IPS DF 4.7 (cell line): ENCODE data around the gene FRAT2.
"Not testable (repeated sequence)": the region's sequence is repeated elsewhere in the genome, so short reads cannot be mapped to it uniquely, and the experiment has no call there.

Experiments
- DNase-seq: peaks from one replicate; pipeline ENCODE4 v3.0.0-alpha.2; 2013; ENCODE audit warnings: low spot score; ENCODE audit errors: extremely low read depth

The FRAT2 gene

GRCh38 chr10:97356918-97357317 is 22.4 kb upstream of the FRAT2 start:
- no peak for DNase-seq

- DNase-seq: no peak
These were observed 21.9 kb upstream of the FRAT2 start for GRCh38 chr10:97356318-97356914.

DNA sequence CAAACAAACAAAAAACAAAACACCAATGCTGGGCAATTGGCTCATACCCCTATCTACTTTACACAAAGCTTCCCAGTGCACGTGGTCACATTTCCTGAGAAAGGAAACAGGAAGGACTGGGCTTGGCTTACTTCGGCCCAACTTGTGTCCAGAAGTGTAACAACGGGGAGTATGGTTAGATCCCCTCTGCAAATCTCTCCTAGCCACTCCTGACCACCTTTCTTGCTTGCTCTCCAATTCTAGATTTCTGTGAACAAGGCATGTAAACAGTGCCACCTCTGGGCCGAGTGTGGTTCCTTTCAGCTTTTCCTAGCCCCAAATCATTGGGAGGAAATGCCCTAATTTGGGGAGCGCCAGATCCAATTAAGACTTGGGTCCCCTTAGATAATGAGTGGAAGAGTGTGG is 21.0 kb upstream of the FRAT2 start:
- DNase-seq: no peak

DNA sequence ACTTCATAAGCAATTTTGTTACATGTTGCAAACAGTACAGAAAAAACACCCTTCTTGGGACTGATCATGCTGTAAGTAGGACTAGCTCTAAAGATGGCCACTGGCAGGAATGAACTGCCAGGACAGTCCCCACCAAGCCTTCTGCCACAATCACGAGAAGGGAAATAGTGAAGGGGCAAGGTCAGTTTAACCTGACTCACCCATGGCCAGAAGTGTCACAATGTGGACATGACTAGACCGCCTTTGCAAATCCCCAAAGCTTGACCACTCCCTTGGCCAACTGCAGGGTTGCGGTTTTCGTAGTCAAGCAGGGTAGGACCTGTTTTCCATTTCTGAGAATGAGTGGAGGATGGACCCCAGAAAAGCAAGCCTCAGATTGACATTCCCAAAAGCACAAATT is 19.4 kb upstream of the FRAT2 start:
- DNase-seq: no peak

- DNase-seq: no peak
These were observed 15.4 kb upstream of the FRAT2 start for GRCh38 chr10:97349752-97350513.

DNA sequence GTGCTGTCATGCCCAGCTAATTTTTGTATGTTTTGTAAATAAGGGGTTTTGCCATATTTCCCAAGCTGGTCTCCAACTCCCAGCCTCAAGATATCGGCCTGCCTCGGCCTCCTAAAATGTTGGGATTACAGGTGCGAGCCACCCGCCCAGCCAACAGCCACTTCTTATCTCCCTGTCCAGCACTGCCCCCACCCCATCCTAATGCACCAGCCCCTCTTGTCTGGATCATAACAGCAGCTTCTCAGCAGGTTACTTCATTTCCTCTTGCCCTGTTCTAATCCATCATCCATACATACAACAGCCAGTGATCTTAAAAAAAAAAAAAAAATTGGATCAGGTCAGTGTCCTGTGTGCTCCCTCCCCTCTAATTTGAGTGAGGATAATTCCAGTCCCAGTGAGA is 12.8 kb upstream of the FRAT2 start:
- no peak for DNase-seq

DNA sequence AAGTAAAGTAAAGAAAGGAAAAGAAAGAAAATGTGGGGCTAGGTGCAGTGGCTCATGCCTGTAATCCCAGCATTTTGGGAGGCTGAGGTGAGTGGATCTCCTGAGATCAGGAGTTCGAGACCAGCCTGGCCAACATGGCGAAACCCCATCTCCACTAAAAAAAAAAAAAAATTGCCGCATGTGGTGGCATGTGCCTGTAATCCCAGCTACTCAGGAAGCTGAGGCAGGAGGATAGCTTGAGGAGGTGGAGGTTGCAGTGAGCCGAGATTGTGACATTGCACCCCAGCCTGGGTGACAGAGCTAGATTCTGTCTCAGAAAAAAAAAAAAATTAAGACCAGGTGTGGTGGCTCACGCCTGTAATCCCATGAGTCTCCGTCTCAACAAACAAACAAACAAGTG is 9.1 kb upstream of the FRAT2 start:
- DNase-seq: not testable (repeated sequence)

GRCh38 chr10:97341416-97341815 is 6.9 kb upstream of the FRAT2 start:
- no peak for DNase-seq

DNA sequence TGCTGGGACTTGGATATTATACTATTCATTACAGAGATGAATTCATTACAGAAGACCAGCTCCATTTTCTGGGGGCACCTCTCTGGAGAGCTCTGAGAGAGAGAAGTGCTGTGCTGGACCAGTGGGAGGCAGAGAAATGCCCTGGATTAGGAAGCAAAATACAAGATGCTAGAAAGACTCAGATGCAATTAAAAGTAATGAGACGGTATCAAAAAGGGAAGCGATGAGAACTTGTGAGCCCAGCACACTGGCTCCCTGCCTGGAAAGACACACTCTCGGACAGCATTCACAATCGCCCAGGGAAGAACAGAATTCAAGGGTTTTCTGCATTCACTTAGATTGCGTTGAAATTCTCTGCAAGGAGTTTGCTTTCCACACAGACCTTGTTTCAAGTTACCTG is 3.5 kb upstream of the FRAT2 start:
- DNase-seq: no peak

DNA sequence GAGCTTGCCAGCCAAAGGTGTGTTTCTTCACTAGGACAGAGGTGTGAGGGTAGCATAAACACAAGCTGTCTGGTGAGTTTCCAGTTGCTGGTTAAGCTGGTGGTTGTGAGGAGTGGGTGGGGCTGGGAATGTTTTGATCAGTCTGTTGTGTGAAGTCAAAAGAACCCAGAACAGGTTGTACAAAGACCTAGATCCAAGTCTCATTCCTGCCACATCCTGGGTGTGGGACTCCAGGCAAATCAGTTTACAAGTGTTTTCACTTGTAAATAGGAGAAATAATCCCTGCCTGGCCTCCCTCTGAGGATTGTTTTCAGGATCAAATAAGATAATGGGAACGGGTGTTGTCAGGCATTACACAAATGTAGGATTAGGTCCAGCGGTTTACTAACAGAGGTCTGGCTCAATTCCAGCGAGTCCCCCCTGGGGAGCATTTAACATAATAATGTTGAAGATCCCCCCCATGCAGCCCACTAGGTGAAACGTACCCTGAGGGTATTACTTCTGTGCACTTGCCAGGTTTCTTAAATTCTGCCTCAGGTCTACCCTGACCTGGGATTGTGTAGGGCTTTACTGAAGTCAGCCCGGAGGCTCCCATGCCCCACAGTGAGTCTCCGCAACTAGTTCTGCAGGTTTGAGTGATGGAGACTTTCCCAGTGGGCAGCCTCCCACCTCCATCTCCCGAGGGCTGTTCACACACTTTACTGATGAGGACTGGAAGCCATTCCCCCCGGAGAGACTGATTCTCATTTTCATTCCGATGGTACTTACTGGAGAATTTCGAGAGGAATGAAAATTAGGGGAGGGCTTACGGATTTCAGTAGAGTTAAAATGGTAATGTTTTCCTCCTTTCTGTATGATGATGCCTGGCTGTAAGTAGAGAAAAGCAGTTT is 2.7 kb upstream of the FRAT2 start:
- DNase-seq: no peak

- DNase-seq: no peak
These were observed 1.9 kb upstream of the FRAT2 start for GRCh38 chr10:97336446-97336845.

DNA sequence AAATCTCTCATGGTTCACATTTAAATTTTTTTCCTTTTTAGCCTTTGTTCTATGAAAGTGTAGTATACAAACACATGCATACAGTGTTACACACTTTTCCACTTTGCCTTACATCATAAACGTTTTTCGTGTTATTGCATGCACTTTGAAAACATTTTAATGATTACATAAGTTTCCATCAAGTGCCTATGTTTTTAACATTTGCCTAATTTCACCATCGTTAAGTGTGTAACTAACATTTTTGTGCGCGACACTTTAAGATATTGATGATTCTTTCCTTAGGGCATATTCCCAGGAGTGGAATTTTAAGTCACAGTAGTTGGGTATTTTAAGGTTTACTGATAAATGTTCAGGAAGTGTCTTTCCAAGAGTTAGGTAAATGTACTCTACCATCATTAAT is 1.5 kb upstream of the FRAT2 start:
- DNase-seq: no peak

- no peak for DNase-seq
These were observed 675 bp upstream of the FRAT2 start for GRCh38 chr10:97335188-97335619.

DNA sequence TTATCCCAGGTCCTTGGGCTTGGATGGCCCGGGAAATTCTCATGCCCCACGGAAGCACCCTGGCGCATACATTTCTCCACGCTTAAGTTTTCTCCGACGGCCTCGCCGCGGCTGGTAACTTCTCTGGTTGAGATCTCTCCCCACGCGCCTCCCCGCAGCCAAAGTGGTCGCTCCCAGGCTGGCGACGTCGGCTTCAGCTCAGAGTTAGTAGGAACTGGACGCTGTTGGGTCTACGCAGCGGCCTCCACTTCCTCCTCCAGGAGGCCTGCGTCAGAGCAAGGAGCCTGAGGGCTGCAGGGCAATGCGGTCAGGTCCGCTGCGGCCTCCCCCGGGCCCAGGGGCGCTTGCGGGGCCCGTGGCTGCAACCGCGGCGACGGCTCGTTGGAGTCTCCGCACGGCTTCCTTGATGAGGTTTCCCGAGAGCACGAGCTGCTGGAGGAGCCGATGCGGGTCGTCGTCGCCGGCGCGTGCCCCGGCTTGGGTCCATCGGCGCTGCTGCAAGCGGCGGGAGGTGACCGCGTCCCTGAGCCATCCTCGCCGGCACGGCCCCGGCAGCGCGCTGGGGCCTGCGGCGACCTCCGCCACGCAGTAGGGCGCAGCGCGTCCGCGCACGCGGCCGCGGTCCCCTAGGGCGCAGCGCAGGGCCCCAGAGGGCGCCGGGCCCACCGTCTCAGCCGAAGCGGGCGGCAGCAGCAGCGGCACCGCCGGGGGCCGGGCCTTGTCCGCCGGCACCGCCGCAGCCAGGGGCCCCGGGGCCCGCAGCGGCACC is 744 bp downstream of the FRAT2 start:
- DNase-seq: no peak

DNA sequence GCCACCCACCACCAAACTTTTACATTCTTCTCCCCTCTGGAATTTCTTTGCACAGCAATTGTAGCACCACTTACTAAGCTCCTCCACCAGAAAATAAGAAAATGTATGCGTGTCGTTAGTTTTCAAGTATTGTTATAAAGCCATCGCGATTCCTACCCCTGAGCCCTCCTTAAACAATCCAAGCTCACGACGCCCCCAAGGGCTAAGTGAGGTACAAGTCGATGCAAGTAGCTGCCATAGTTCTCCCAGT is 1.3 kb downstream of the FRAT2 start:
- DNase-seq: no peak

DNA sequence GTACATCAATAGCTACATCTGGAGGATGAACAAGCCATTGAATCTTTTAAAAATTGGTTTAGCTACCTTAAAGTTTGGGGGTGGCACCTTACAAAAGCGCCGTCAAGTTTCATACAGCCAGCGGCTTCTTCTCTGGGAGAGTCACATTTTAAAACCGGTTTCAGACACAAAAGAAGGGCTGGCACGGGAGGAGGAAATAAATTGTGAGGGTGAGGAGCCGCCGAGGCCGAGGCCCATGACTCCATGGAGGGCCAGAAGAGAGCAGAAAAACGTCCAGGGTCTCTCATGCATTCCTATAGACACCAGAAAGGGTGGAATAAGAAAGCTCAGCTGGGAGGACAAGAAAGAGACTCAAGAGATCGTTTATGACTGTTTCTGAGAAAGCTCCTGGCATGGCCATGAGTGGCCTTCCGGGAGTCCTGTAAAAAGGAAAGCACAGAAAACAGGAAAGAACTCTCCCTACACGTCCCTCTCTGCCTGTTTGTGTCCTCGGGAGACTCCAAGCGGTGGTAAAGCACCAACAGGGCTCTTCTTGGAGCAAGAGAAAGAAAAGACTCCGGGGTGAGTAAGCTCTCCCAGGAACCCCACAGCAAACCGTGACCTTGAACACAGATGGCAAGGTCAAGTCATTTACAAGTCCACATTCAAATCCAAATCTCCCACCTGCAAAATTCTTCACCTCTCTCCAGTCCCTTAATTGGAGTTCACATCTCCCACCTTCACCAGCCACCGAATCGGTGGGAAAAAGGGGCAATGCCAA is 1.8 kb downstream of the FRAT2 start:
- DNase-seq: no peak

- no peak for DNase-seq
These were observed 3.3 kb downstream of the FRAT2 start for GRCh38 chr10:97331153-97331703.

GRCh38 chr10:97329766-97330165 is 4.8 kb downstream of the FRAT2 start:
- no peak for DNase-seq

GRCh38 chr10:97328646-97329453 is 5.7 kb downstream of the FRAT2 start:
- DNase-seq: no peak
